K562 (cell line): Measurements from ENCODE around the gene SETD4. TPM values are rescaled to one million over a fixed set of nuclear protein-coding genes. Genes with fewer than 3 reads are reported as not detected.

Source experiments
- ARID1B ChIP-seq: fragments of 450-650 bp; IDR thresholded peaks from 2 replicates; pipeline ENCODE4 v1.6.1; 2016; ENCODE audit warnings: antibody characterized with exemption, mild to moderate bottlenecking, inconsistent platforms
- ARID2 ChIP-seq: fragments of 450-650 bp; IDR thresholded peaks from 2 replicates; pipeline ENCODE4 v1.6.1; 2017; ENCODE audit warnings: antibody characterized with exemption, mild to moderate bottlenecking
- BRD9 ChIP-seq: fragments of 450-650 bp; IDR thresholded peaks from 2 replicates; pipeline ENCODE4 v1.6.1; 2018; ENCODE audit warnings: low read depth; ENCODE audit not compliant: partially characterized antibody
- CBFA2T2 ChIP-seq: fragments of 450-650 bp; conservative IDR thresholded peaks from 2 replicates; pipeline ENCODE4 v1.6.1; 2017; ENCODE audit warnings: mild to moderate bottlenecking
- CBX1 ChIP-seq: sonication (generic); IDR thresholded peaks from 2 replicates; pipeline ENCODE4 v1.6.1; 2016; ENCODE audit warnings: antibody characterized with exemption, low read depth, mild to moderate bottlenecking
- CHD1 ChIP-seq: fragments of 200-600 bp; sonication (generic); IDR thresholded peaks from one replicate; pipeline ENCODE4 v1.6.1; 2012; ENCODE audit warnings: mild to moderate bottlenecking, moderate library complexity, low read length, inconsistent platforms
- DACH1 ChIP-seq: fragments of 450-650 bp; IDR thresholded peaks from 2 replicates; pipeline ENCODE4 v1.6.1; 2018; ENCODE audit not compliant: partially characterized antibody
- FOXO4 ChIP-seq: fragments of 450-650 bp; formaldehyde crosslinking; IDR thresholded peaks from 2 replicates; pipeline ENCODE4 v1.4.0; 2020; ENCODE audit warnings: mild to moderate bottlenecking, moderate library complexity
- LCOR ChIP-seq: sonication (generic); formaldehyde crosslinking; IDR thresholded peaks from 2 replicates; pipeline ENCODE4 v1.8.0; 2022; ENCODE audit warnings: mild to moderate bottlenecking, missing genetic modification reagents
- MBD1 ChIP-seq: fragments of 250-450 bp; sonication (Bioruptor Pico); IDR thresholded peaks from 2 replicates; pipeline ENCODE4 v1.8.0; 2022; ENCODE audit warnings: inconsistent platforms
- NCOR1 ChIP-seq: fragments of 450-650 bp; IDR thresholded peaks from 2 replicates; pipeline ENCODE4 v1.6.1; 2016; ENCODE audit warnings: mild to moderate bottlenecking, moderate library complexity
- NFATC3 ChIP-seq: fragments of 450-650 bp; IDR thresholded peaks from 2 replicates; pipeline ENCODE4 v1.6.1; 2017; ENCODE audit warnings: mild to moderate bottlenecking
- RB1 ChIP-seq: fragments of 450-650 bp; IDR thresholded peaks from 2 replicates; pipeline ENCODE4 v1.6.1; 2017; ENCODE audit warnings: low read depth, mild to moderate bottlenecking
- SP1 ChIP-seq: sonication (generic); formaldehyde crosslinking; IDR thresholded peaks from 2 replicates; pipeline ENCODE4 v1.8.1; 2022; ENCODE audit warnings: mild to moderate bottlenecking, missing genetic modification reagents
- STAT5B ChIP-seq: fragments of 250-450 bp; sonication (Bioruptor Pico); IDR thresholded peaks from 2 replicates; pipeline ENCODE4 v1.8.0; 2021; ENCODE audit warnings: mild to moderate bottlenecking, inconsistent platforms
- TCF3 ChIP-seq: sonication (generic); formaldehyde crosslinking; IDR thresholded peaks from 2 replicates; pipeline ENCODE4 v1.4.0; 2020; ENCODE audit warnings: mild to moderate bottlenecking, missing genetic modification reagents
- TOE1 ChIP-seq, 2 experiments: fragments of 450-650 bp in 1 of 2; sonication (generic) in 1 of 2; formaldehyde crosslinking in 1 of 2; IDR thresholded peaks; 2 replicates each; pipeline versions ENCODE4 v1.7.1 to v1.8.0; 2016 to 2022; ENCODE audit warnings: borderline replicate concordance in 2 of 2, mild to moderate bottlenecking in 2 of 2, antibody characterized with exemption in 1 of 2, inconsistent platforms in 1 of 2, low read depth in 1 of 2, missing genetic modification reagents in 1 of 2, moderate library complexity in 1 of 2
- ZNF239 ChIP-seq: fragments of 250-450 bp; sonication (Bioruptor Pico); IDR thresholded peaks from 2 replicates; pipeline ENCODE4 v1.4.0; 2020; ENCODE audit warnings: mild to moderate bottlenecking
- ZNF347 ChIP-seq: fragments of 450-650 bp; formaldehyde crosslinking; IDR thresholded peaks from 2 replicates; pipeline ENCODE4 v1.4.0; 2020; ENCODE audit warnings: low read depth, mild to moderate bottlenecking, moderate library complexity
- ZNF589 ChIP-seq: fragments of 200-800 bp; sonication (Bioruptor generic); IDR thresholded peaks from 2 replicates; pipeline ENCODE4 v1.6.1; 2016; ENCODE audit warnings: low read depth, missing genetic modification characterization, missing compliant biosample characterization
- ZSCAN29 ChIP-seq: fragments of 450-650 bp; IDR thresholded peaks from 2 replicates; pipeline ENCODE4 v1.6.1; 2017
- polyA plus RNA-seq, 8 experiments: library from polyadenylated mRNA; depleted of rRNA in 4 of 8; stranded (reverse) in 5 of 8; unstranded in 3 of 8; fragments of >200 nt; fragmentation: Nextera tagmentation in 2 of 8; fragmentation: Illumina TruSeq in 1 of 8; extraction: Ambion mirVana in 2 of 8; extraction: Trizol in 1 of 8; gene quantifications; 2 replicates each; pipeline versions ENCODE4 v1.2.1 to v1.2.3, GENCODE V29; 2011 to 2014; ENCODE audit warnings: inconsistent platforms in 1 of 8, missing spikeins in 1 of 8
- total RNA-seq, 7 experiments: library from RNA; depleted of rRNA in 6 of 7; stranded (reverse); fragments of >200 nt in 6 of 7; fragmentation: Illumina TruSeq in 2 of 7; extraction: Trizol in 2 of 7; gene quantifications; 2 replicates each; pipeline versions ENCODE4 v1.2.1 to v1.2.3, GENCODE V29; 2011 to 2021; ENCODE audit warnings: low replicate concordance in 1 of 7
- TF ChIP-seq, protein P1 (sequence below): IDR thresholded peaks from 2 replicates; pipeline ENCODE4 v1.6.1; 2011; ENCODE audit not compliant: insufficient read length; ENCODE audit errors: extremely low read depth

The SETD4 gene
- total and polyA plus RNA-seq, 9 of the 15 experiments (the other 6 are each of a cell fraction or from before 2014, with no cell fraction given) = 16.1 to 51.3 (median 25.7) TPM

- TF ChIP-seq MBD1 (CRISPR knock-in tag) = no peak
- TF ChIP-seq CBX1 = no peak
- no peak for TF ChIP-seq ZNF347 (CRISPR knock-in tag)
- TF ChIP-seq ARID2 = no peak
- no peak for TF ChIP-seq FOXO4 (CRISPR knock-in tag)
- peak; percentile 93 for TF ChIP-seq TCF3 (CRISPR knock-in tag)
- no peak for TF ChIP-seq BRD9
- TF ChIP-seq CHD1 = no peak
- no peak for TF ChIP-seq ZNF239 (CRISPR knock-in tag)
- TF ChIP-seq NFATC3 = no peak
- TF ChIP-seq DACH1 = no peak
- TF ChIP-seq STAT5B (CRISPR knock-in tag) = no peak
- TF ChIP-seq CBFA2T2 = peak; percentile 30; the same call in 1 of the 2 replicates
- TF ChIP-seq ZSCAN29 = no peak
- peak; percentile 52; the same call in 1 of the 2 replicates for TF ChIP-seq SP1 (CRISPR knock-in tag)
- no peak for TF ChIP-seq ZNF589
- TF ChIP-seq, protein P1, sequence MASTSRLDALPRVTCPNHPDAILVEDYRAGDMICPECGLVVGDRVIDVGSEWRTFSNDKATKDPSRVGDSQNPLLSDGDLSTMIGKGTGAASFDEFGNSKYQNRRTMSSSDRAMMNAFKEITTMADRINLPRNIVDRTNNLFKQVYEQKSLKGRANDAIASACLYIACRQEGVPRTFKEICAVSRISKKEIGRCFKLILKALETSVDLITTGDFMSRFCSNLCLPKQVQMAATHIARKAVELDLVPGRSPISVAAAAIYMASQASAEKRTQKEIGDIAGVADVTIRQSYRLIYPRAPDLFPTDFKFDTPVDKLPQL = no peak
- TF ChIP-seq TOE1 (IDR thresholded peaks at IDR 0.05; ENCODE audit: borderline replicate concordance) = no peak
- no peak for TF ChIP-seq TOE1 (CRISPR knock-in tag; IDR thresholded peaks at IDR 0.05; ENCODE audit: borderline replicate concordance, low read depth)
- TF ChIP-seq ARID1B = peak; percentile 78
- no peak for TF ChIP-seq RB1
- TF ChIP-seq LCOR (CRISPR knock-in tag) = peak; percentile 49; the same call in 1 of the 2 replicates
- peak; percentile 48; the same call in 1 of the 2 replicates for TF ChIP-seq NCOR1
These were observed 37.3 kb upstream of the SETD4 start (continued) for GRCh38 chr21:36097427-36098181.
